Activated CD8-positive, alpha-beta T cell treated with anti-CD3 and anti-CD28 coated beads for 36 hours (primary cell): ENCODE data around the gene BANK1. TPM values are rescaled to one million over a fixed set of nuclear protein-coding genes. Genes with fewer than 3 reads are reported as not detected.

ENCODE experiments used
- ATAC-seq: fragments of 200-7000 bp; cut with Tn5 transposase; one replicate; pipeline ENCODE4 v1.10.0; 2021; ENCODE audit warnings: mild to moderate bottlenecking, moderate library complexity
- CTCF ChIA-PET: fragments of 350-600 bp; sonication (Branson Sonifier 250); formaldehyde crosslinking; loops from one replicate; lab custom pipeline; 2021; ENCODE audit warnings: antibody characterized with exemption; lab: Charles Lee
- POLR2A ChIA-PET: fragments of 350-600 bp; sonication (Branson Sonifier 250); formaldehyde crosslinking; loops from one replicate; lab custom pipeline; 2021; ENCODE audit warnings: antibody characterized with exemption; lab: Charles Lee
- DNase-seq: peaks from one replicate; pipeline ENCODE4 v3.0.0-alpha.2; 2020
- H3K27ac Mint-ChIP-seq: one replicate; pipeline ENCODE4 v1.8.0; 2021; ENCODE audit warnings: mild to moderate bottlenecking, mixed read lengths
- H3K27me3 Mint-ChIP-seq: one replicate; pipeline ENCODE4 v1.8.0; 2021; ENCODE audit warnings: mixed read lengths
- H3K36me3 Mint-ChIP-seq: one replicate; pipeline ENCODE4 v1.8.0; 2021; ENCODE audit warnings: low read depth, mixed read lengths
- H3K4me1 Mint-ChIP-seq: one replicate; pipeline ENCODE4 v1.8.0; 2021; ENCODE audit warnings: low read depth, mixed read lengths
- H3K4me3 Mint-ChIP-seq: one replicate; pipeline ENCODE4 v1.8.0; 2021; ENCODE audit warnings: mild to moderate bottlenecking, moderate library complexity, mixed read lengths
- H3K9me3 Mint-ChIP-seq: one replicate; pipeline ENCODE4 v1.8.0; 2021; ENCODE audit warnings: mixed read lengths
- CTCF ChIP-seq: fragments of 200-600 bp; IDR thresholded peaks from one replicate; pipeline ENCODE4 v1.8.0; 2022; ENCODE audit warnings: antibody characterized with exemption, mild to moderate bottlenecking
- intact Hi-C: fragments of 100-400 bp; cut with micrococcal nuclease; formaldehyde crosslinking; loops from one replicate; pipeline ENCODE4 v1.10.0; 2022
- total RNA-seq, 2 experiments: library from RNA; stranded (reverse); gene quantifications; one replicate each; pipeline ENCODE4 v1.2.3, GENCODE V29; 2021

BANK1 gene
- total RNA-seq, 2 experiments from 2014 or later, result 0.09 to 0.34 TPM

GRCh38 chr4:101858641-101859040, 68.1 kb downstream of the BANK1 start:
- H3K27me3 Mint-ChIP-seq, result peaks cover 9% of the 10 kb centered on the region
- no peak for ATAC-seq
- no peak overlapping the region for H3K27ac Mint-ChIP-seq
- no peak for TF ChIP-seq CTCF
- no peak overlapping the region for H3K4me3 Mint-ChIP-seq
- H3K4me1 Mint-ChIP-seq, result no peaks in the 10 kb centered on the region
- intact Hi-C loops, result no loop called here
- CTCF ChIA-PET, result no interaction called here
- POLR2A ChIA-PET, result no interaction called here
- no peaks in the 10 kb centered on the region for H3K9me3 Mint-ChIP-seq
- no peak for DNase-seq
- H3K36me3 Mint-ChIP-seq, result no peaks in the 10 kb centered on the region

GRCh38 chr4:101862595-101862994, 72.1 kb downstream of the BANK1 start:
- Mint-ChIP-seq H3K36me3 (no peaks in the 10 kb centered on the region), H3K9me3 (peaks cover 1% of the 10 kb centered on the region), H3K4me1 (no peaks in the 10 kb centered on the region), H3K27ac (no peak overlapping the region), H3K4me3 (no peak overlapping the region), H3K27me3 (peaks cover 11% of the 10 kb centered on the region)
- DNase-seq (no peak), ATAC-seq (no peak)
- POLR2A ChIA-PET, result no interaction called here
- TF ChIP-seq CTCF, result no peak
- CTCF ChIA-PET, result no interaction called here
- intact Hi-C loops, result no loop called here

- no peaks in the 10 kb centered on the region for H3K4me1 Mint-ChIP-seq
- ATAC-seq (no peak), DNase-seq (no peak)
- H3K27ac Mint-ChIP-seq, result no peak overlapping the region
- H3K9me3 Mint-ChIP-seq, result peaks cover 1% of the 10 kb centered on the region
- ChIA-PET CTCF (no interaction called here), POLR2A (no interaction called here)
- H3K4me3 Mint-ChIP-seq, result no peak overlapping the region
- no peak for TF ChIP-seq CTCF
- no peaks in the 10 kb centered on the region for H3K36me3 Mint-ChIP-seq
- intact Hi-C loops, result no loop called here
- H3K27me3 Mint-ChIP-seq, result peaks cover 9% of the 10 kb centered on the region
Measured at GRCh38 chr4:101864660-101865059, 74.1 kb downstream of the BANK1 start.

- no peak for ATAC-seq
- intact Hi-C loops, result no loop called here
- peaks cover 11% of the 10 kb centered on the region for H3K27me3 Mint-ChIP-seq
- no peak overlapping the region for H3K27ac Mint-ChIP-seq
- no peaks in the 10 kb centered on the region for H3K4me1 Mint-ChIP-seq
- no peak overlapping the region for H3K4me3 Mint-ChIP-seq
- POLR2A ChIA-PET, result no interaction called here
- no peak for DNase-seq
- no peaks in the 10 kb centered on the region for H3K36me3 Mint-ChIP-seq
- no peak for TF ChIP-seq CTCF
- CTCF ChIA-PET, result no interaction called here
- peaks cover 1% of the 10 kb centered on the region for H3K9me3 Mint-ChIP-seq
Measured at GRCh38 chr4:101865501-101866062, 75.1 kb downstream of the BANK1 start.

GRCh38 chr4:101870874-101871273, 80.3 kb downstream of the BANK1 start:
- intact Hi-C loops, result no loop called here
- Mint-ChIP-seq H3K36me3 (no peaks in the 10 kb centered on the region), H3K27ac (no peak overlapping the region), H3K4me1 (no peaks in the 10 kb centered on the region), H3K27me3 (peaks cover 7% of the 10 kb centered on the region), H3K4me3 (no peak overlapping the region), H3K9me3 (peaks cover 1% of the 10 kb centered on the region)
- POLR2A ChIA-PET, result no interaction called here
- no peak for DNase-seq
- no peak for ATAC-seq
- CTCF ChIA-PET, result no interaction called here
- TF ChIP-seq CTCF, result no peak
